ENCODE measurements around the gene RPIA.
"Not testable (repeated sequence)": the region's sequence is repeated elsewhere in the genome, so short reads cannot be mapped to it uniquely, and the experiment has no call there.

RPIA gene

GRCh38 chr2:88736437-88736836 lies 45.0 kb downstream of the RPIA start:
- no peak for DNase-seq

- DNase-seq: no peak
Observed at GRCh38 chr2:88737385-88737784, 45.9 kb downstream of the RPIA start.

- DNase-seq: no peak
Observed at GRCh38 chr2:88738271-88738670, 46.8 kb downstream of the RPIA start.

GRCh38 chr2:88739985-88740600 lies 48.6 kb downstream of the RPIA start:
- DNase-seq: peak; percentile 31

- no peak for DNase-seq
Observed at GRCh38 chr2:88746929-88747490, 55.5 kb downstream of the RPIA start.

DNA sequence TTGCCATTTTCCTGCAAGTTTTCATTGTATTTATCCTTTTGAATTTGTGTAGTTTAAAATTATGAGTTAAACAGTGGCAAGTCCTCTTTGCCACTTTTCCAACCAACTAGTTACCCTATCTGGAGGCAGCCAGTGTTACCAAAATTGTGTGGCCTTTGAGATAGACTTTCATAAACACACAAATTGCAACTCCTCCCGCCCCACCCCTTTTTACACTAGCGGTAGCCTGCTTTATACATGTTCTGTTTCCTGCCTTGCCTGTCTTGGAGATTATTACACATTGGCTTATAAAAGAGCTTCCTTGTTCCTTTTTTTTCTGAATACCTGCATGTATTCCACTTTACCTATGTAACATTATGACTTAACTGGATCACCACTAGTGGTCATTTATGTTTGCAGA lies 56.5 kb downstream of the RPIA start:
- DNase-seq: no peak

- no peak for DNase-seq
Observed at GRCh38 chr2:88751768-88752167, 60.3 kb downstream of the RPIA start.

- DNase-seq: no peak
Observed at GRCh38 chr2:88753833-88754584, 62.5 kb downstream of the RPIA start.

- no peak for DNase-seq
Observed at GRCh38 chr2:88754585-88755320, 63.3 kb downstream of the RPIA start.

DNA sequence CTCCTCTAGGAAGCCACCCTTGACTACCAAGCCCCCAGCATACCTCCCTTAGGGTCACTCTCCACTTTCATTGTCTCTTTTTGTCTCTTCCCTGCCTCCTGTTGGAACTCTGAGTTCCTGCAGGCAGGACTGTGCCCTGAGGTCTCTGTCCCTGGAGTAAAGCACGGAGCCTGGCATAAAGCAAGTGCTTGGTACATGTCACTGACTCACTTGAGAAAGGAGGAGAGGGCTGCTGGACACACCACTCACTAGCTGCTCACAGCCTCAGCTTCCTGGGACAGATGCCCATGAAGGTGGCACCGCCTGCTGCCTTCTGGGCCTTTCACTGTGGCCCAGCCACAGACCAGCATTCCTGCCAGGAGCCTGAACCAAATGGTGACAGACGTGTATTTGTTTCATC lies 64.4 kb downstream of the RPIA start:
- DNase-seq: no peak

- no peak for DNase-seq
Observed at GRCh38 chr2:88757025-88757424, 65.6 kb downstream of the RPIA start.

GRCh38 chr2:88758702-88759101 lies 67.2 kb downstream of the RPIA start:
- not testable (repeated sequence) for DNase-seq

GRCh38 chr2:88760819-88761598 lies 69.5 kb downstream of the RPIA start:
- no peak for DNase-seq

- DNase-seq: no peak
Observed at GRCh38 chr2:88764141-88764849, 72.8 kb downstream of the RPIA start.

DNA sequence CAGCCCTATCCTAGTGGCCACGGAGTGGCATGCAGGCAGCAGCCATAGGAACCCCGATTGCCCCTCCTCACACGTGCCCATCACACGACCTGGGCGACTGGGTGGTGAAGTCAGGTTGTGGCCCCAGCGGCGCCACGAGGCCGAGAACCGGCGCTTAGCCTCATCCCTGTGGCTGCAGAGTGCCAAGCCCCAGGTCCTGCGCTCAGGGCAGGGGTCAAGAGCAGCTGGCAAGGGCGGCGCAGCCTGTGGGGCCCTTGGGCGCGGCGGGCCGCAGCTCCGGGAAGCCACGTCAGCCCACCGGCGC lies 73.3 kb downstream of the RPIA start:
- DNase-seq: no peak

DNA sequence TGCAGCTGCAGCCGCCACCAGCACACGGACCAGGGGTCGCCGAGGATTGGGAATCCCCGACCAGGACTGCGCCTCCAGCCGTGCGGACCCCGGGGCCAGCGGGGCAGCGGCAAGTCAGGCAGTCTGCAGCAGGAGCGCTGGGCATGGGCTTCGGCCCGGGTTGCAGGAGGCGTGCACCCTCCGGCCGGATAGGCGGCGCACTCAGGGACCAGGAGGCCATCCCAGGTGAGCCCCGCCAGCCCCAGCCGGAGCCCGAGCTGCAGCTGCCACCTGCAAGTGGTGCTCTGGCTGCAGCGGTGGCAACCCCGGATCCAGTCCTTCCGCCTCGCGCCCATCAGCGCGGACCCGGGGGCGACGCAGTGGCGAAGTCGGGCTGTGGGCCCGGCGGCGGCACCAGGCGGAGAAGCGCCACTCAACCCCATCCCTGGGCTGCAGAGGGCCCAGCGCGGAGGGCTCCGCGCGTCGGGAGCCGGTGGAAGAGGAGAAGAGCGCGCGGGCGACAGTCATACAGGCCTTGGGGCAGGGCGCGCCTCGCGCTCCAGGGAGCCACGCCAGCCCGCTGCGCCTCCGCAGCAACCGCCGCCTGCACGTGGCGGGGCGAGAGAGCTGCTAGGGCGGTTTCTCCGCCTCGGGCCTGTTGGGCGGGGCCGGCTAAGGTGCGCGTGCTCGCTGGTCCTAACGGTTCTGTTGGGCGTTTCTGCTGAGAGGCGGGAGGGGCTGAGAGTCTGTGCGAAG lies 73.8 kb downstream of the RPIA start:
- DNase-seq: peak; percentile 92

- not testable (repeated sequence) for DNase-seq
Observed at GRCh38 chr2:88765889-88766481, 74.5 kb downstream of the RPIA start.

GRCh38 chr2:88770016-88770415 lies 78.5 kb downstream of the RPIA start:
- no peak for DNase-seq

DNA sequence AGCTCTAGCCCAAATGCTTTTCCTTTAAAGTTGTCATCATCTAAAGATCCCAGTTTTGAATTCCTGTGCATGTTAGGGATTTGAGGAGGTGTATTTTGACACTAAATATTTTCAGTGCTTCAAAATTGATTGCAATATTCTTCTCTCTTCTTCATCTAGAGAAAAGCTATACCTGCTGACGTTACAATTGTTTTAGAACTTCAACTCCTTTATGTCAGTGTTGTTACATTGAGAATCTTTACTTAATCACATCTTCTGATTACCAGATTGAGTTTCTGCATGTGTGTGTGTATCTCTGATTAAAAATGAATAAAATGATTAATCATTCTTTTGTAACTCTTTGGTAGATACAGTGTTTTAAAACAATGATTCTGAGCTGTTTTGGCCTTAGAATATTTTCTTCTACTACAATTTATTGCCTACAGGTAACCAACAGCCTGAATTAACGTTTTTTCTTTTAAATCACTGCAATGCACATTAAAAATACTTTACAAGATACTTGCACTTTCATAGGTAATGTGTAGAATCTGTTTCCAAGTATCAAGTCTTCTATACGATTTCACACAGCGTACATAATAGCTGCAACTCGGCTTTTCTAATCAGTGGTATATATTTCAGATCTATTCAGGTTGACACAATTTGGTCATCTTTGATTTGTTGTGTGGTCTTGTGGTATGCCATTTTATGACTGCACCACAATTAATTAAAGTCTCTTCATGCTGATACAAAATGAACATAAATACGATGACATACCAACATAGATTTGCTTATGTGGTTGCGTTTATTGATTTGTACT lies 82.0 kb downstream of the RPIA start:
- DNase-seq: not testable (repeated sequence)

- not testable (repeated sequence) for DNase-seq
Observed at GRCh38 chr2:88789213-88789612, 97.7 kb downstream of the RPIA start.
